ENCODE results near the gene TMEM41B. TPM values are rescaled to one million over a fixed set of nuclear protein-coding genes. Genes with fewer than 3 reads are reported as not detected.

Gene TMEM41B
- total and polyA plus RNA-seq, 2 of the 8 experiments (the other 6 are each of a cell fraction or from before 2014, with no cell fraction given): 24.3 to 50.1 TPM

- no peak for TF ChIP-seq SP1 (IDR thresholded peaks at IDR 0.05; ENCODE audit: low read depth, low read length)
- TF ChIP-seq CREB1 (IDR thresholded peaks at IDR 0.05): peak; percentile 45
- peak; percentile 48 for TF ChIP-seq MAX (IDR thresholded peaks at IDR 0.05)
- TF ChIP-seq CHD7 (IDR thresholded peaks at IDR 0.05; ENCODE audit: insufficient replicate concordance, low read length): no peak
- TF ChIP-seq CTCF (IDR thresholded peaks at IDR 0.05; ENCODE audit: control extremely low read depth in 1 of 3, insufficient read depth in 1 of 3, low read depth in 1 of 3, low read length in 3 of 3): no peak
These were observed 48.9 kb downstream of the TMEM41B start, which contains the start of gene DENND5A (continued) for GRCh38 chr11:9265211-9266131.

All from H1 (cell line).